ENCODE data around the gene EIF2D. TPM values are rescaled to one million over a fixed set of nuclear protein-coding genes. Genes with fewer than 3 reads are reported as not detected.
A peak's percentile ranks its signal among the peaks of the same experiment; 100 is the strongest.
"Not testable (repeated sequence)": the region's sequence is repeated elsewhere in the genome, so short reads cannot be mapped to it uniquely, and the experiment has no call there.

EIF2D gene
- total RNA-seq, 1 donor from 2014 or later = 41.2 TPM

DNA sequence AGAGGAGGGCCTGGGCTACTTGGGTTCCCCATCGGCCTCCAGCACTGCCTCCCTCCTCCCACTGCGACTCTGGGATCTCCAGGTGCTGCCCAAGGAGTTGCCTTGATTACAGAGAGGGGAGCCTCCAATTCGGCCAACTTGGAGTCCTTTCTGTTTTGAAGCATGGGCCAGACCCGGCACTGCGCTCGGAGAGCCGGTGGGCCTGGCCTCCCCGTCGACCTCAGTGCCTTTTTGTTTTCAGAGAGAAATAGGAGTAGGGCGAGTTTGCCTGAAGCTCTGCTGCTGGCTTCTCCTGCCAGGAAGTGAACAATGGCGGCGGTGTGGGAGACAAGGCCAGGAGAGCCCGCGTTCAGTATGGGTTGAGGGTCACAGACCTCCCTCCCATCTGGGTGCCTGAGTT lies 24.4 kb downstream of the EIF2D start:
- DNase-seq (ENCODE audit: low spot score) = no peak

DNA sequence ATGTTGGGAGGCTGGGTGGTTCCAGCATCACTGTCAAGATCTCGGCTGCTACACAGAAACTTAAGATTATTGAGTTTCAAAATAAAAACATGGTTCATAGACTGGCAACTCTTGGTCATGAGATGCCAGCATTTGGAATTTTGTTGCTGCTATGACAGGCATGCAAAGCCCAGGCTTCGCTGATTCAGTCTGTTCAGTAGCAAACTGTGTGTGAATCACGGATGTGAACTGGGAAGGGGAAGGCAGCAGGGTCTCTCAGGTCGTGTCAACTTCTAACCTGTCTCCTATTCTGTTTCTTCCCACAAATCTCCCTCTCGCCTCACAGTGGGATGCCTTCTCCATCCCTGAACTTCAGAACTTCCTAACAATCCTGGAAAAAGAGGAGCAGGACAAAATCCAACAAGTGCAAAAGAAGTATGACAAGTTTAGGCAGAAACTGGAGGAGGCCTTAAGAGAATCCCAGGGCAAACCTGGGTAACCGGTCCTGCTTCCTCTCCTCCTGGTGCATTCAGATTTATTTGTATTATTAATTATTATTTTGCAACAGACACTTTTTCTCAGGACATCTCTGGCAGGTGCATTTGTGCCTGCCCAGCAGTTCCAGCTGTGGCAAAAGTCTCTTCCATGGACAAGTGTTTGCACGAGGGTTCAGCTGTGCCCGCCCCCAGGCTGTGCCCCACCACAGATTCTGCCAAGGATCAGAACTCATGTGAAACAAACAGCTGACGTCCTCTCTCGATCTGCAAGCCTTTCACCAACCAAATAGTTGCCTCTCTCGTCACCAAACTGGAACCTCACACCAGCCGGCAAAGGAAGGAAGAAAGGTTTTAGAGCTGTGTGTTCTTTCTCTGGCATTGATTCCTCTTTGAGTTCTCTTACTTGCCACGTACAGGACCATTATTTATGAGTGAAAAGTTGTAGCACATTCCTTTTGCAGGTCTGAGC lies 25.5 kb downstream of the EIF2D start:
- no peak for DNase-seq (ENCODE audit: low spot score)

DNA sequence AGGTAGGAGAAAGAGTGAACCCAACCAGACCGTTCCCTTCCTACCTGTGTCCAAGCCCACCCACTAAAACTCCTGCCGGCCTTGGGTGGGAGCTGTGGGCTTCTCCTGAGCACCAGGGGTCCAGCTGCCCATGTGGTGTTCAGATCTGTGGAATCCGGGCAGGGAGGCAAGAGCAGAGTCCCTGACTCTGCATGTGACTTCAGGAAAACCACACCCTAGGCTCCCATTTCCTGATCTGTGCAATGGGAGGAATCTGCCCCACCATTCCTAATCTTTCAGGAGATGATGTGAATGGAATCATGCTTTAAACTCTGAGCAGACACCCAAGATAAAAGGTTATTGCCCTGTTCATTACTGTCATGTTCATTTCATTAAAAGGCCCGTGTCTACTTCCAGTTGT lies 27.6 kb downstream of the EIF2D start:
- DNase-seq (ENCODE audit: low spot score) = no peak

DNA sequence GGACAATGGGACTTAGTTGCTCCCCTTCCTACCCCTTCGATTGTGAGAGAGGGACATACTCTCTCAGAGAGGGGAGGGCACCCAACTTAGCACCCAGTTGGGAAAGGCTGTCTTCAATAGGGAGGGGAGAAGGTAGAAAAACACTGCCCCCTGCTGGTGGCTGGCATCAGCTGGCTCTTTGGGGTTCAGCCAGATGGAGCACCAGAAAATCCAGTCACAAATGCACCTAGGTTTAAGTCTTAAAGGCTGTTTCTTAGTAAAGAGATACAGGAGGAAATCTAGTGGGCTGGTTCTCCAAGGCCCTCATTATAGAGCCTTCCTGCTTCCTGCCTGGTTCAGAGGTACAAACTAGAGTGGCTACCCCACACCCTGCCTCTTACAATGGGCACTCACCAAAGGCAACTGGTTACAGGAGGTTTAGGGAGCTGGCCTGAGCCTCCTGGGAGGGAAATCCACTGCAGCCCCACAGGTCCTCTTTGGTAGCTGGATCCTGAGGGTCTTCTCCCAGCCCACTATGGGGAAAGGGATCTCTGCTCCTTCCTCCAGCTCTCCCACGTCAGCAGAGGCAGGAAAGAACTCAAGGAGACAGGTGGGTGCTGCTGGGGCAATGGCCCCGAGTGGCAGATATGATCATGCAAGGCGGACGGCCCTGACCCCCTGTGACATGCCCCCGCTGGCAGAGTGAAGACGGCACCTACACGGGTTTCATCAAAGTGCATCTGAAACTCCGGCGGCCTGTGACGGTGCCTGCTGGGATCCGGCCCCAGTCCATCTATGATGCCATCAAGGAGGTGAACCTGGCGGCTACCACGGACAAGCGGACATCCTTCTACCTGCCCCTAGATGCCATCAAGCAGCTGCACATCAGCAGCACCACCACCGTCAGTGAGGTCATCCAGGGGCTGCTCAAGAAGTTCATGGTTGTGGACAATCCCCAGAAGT lies 28.3 kb downstream of the EIF2D start:
- peak; percentile 80 for DNase-seq (ENCODE audit: low spot score)

DNA sequence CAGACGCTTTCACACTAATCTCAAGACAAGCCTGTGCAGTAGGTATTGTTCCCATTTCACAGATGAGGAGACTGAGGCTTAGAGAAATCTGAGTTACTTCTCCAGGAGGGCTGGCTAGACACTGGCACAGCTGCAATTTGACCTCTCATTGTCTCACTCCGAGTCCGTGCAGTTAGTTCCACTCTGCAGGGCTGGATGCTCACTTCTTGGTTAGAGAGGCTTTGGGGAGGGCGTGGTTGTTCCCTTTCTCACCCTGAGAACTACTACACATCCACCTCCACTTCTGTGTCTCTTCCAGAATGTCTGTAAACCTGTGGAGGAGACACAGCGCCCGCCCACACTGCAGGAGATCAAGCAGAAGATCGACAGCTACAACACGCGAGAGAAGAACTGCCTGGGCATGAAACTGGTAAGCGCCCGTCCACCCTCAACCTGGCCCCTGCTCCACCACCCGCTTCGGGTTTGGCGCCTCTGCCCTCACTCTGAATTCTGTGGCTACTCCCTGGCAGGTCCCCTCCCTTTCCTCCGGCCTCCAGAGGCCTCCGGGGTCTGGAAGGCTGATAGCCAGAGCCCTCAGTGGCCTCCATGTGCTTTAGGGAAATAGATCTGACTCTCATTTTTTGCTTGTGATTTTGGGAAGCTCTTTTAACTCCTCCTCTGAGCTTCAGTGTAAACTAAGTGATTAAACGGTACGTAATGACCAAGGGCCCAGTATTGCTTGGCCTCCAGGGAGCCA lies 29.1 kb downstream of the EIF2D start:
- no peak for DNase-seq (ENCODE audit: low spot score)

DNA sequence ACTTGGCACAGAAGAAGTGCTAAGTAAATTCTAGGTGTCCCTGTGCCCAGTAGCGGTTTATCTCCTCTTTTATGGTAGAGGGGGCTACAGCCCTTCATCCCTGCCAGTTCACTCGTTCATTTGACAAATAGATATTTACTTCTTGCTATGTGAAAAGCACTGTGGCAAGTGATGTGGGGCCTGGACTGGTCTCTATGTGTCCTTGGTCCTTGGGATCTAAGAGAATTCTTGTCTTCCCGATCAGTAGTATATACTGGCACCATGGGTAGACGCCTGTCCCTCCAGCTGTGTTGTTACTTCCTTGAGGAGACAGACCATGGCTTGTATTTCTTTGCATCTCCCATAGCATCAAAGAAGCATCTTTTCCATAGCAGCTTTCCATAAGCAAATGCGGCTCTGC lies 29.7 kb downstream of the EIF2D start:
- DNase-seq (ENCODE audit: low spot score) = no peak

DNA sequence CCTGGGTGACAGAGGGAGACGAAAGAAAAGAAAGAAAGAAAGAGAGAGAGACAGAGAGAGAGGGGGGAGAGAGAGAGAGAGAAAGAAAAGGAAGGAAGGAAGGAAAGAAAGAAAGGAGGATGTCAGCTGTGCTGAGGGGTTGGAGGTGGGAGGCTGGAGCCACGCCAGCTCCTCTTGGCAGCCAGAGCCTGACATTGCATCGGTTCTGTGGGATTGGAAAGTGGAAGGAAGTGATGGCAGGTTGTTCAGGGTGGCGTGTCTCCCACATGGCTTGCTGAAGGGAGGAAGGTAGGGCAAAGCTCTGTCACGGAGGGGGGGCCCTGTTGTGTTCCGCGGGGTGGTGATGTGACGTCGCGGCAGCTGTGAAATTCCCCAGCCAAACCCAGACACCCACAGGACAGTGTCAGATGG lies 30.7 kb downstream of the EIF2D start:
- peak; percentile 51 for DNase-seq (ENCODE audit: low spot score)

DNA sequence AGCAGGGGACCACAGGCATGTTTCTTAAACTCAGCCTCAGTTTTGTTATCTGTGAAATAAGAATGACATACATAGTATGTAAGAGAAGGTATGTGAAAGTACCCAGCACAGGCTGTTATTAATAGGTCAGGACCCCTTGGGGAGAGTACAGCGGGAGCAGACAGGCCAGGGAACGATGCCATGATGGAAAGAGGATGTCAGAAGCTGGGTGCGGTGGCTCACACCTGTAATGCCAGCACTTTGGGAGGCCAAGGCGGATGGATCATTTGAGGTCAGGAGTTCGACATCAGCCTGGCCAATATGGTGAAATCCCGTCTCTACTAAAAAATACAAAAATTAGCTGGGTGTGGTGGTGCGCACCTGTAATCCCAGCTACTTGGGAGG lies 31.2 kb downstream of the EIF2D start:
- not testable (repeated sequence) for DNase-seq (ENCODE audit: low spot score)

DNA sequence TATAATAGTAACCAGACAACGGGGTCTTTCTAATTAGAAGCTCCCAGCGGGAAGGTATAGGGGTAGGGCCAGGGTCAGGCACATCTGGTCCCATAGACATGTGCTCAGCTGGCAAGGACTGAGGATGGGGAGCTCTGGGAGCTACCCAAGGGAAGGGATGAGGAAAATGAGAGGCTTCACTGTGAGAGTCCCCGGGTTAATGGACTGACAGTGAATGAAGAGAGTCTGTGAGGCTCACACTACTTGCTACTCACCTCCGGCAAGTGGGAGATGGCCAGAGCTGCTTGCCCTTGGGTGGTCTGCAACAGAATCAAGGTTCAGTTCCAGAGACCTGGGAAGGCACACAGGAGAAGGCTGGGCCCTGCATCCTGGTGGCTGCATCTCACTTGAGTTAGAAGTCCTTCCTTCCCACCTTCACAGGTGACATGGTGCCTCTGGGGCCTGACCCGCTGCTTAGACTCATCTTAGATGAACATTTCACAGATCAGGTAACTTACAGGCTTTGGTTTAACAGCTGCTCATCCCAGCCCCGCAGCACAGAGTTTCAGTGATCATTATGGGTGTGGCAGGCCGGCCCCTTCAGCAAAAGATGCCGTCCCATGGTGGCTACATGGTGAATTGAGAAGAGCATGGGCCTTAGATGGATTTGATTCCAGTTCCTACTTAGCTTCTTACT lies 31.7 kb downstream of the EIF2D start:
- no peak for DNase-seq (ENCODE audit: low spot score)

DNA sequence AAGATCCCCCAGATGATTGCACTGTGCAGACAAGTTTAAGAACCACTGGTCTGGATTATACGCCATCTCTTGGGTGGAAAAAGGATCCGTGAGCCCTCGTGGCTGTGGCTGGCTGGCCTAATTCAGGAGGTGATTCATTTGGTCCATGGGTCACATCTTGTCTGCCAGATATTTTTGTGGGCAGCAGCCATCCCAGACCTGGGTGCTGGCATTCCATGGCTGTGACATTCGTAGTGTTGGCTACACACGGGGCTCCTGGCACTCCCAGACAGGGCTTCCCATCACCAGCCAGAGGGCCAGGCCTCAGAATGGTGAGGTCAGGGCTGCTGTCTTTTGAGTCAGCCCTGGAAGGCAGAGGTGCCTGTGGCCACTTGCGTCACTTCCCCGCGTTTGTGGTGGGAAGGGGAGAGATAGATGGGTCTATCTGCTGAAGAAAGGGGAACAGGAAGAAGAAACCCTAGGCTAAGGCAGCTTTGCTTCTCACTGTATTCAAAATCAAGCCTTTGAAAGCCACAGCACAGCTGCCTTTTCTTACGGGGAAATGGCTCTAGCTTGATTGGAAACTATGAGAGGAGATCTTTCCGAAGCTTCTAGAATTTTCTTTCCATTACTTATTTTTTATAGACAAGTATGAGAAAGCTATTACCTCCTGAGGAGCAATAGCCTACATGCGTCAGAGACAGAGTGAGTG lies 32.4 kb downstream of the EIF2D start:
- peak; percentile 72 for DNase-seq (ENCODE audit: low spot score)

DNA sequence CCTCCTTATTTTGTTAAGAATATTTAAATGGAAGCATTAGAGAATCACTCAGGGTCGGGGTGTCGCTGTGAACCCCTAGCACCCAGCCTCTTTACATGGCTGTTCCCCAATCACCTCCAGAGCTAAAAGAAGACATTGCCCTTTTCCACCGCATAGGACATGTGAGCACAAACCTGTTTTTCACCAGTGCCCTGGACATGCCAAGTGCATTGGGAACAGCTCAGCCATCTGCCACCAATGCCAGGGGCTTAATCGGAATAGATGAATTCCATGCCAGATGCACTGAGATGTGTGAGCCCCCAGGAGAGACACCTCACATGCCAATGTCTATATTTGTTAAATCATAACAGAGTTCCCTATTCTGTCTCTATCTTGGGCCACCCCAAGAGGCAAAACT lies 33.3 kb downstream of the EIF2D start:
- DNase-seq (ENCODE audit: low spot score) = no peak

DNA sequence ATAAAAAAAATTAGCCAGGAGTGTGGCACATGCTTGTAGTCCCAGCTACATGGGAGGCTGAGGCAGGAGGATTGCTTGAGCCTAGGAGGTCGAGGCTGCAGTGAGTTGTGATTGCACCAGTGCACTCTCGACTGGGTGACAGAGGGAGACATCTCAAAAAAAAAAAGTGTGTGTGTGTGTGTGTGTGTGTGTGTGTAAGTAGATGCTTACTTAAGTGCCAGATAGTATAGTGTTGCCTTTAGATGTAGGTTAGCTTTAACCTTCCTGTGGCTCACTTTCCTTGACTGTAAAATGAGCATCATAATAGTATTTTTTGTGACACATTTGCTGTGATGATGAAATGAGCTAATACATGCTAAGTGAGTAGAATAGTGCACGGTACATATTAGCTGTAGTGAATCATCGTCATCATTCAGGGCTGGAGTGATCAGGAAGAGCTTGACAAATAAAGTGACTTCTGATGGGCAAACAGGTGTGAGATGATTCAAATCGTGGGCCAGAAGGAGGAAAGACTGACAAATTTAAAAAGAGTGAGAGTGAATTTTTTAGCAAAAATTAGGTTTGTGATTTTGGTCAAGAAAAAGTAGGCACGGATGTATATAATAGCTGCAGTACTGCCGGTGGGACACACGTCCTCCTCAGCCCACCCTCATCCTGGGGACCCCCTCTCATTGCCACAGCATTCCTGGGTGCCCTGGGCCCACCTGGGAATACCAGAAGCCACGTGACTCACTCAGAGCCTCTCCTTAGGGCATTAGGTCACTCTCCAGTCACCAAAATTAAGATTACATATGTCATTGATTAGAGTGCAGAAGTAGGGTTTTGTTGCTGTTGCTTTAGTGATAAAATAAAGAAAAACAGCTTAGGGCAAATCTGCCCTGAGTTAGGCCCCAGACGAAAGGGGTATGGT lies 33.9 kb downstream of the EIF2D start:
- no peak for DNase-seq (ENCODE audit: low spot score)

DNA sequence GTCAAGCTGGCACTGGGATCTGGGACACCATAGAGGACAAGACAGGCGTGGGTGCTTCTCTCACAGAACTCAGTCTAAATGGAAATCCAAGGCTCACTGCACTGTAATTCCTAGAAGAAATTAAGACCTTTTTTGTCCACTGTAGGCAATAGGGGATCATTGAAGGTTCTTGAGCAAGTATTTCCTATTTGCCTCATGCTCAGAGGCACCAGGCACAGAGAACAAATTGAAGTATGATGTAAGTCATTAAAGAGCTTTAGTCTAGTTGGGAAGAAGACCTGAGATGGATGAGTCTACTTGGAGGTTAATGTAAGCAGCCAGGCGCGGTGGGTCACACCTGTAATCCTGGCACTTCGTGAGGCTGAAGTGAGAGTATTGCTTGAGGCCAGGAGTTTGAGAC lies 34.6 kb downstream of the EIF2D start:
- no peak for DNase-seq (ENCODE audit: low spot score)

DNA sequence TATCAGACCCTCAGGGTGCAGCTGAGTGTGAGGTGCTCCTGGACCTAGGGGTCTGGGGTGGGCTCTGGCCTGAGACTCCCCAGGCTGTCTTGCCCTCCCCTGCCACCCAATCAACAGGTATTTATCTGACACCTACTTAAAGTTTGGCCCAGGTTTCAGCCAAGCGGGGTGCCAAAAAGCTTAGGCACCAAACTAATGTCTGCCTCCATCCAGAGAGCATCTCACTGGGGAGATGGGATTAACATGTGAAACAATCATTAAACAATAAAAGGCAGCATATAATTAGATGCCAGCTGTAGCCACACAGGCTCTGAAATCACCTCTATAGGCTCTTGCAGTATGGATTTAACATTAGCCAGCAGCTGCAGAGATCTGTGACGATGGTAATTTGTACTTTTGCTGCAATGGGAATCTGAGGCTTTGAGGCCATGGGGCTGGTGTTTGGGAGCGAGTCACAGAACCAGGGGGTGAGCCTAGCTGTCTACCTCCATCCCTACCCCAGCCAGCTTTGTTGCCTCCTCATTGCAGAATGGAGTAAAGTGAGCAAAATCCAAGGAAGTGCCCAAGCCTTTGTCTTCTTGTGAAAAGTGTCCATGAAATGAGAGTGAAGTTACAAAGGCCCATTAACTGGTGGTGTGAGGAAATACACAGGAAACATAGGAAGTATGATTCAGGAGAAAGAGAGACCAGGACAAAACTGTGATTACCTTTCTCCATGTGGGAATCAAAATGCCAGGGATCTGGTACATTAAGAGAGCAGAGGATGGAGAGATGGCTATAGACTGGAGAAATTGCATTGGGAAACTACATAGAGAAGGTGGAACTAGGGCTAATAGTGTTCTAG lies 36.1 kb downstream of the EIF2D start:
- no peak for DNase-seq (ENCODE audit: low spot score)

DNA sequence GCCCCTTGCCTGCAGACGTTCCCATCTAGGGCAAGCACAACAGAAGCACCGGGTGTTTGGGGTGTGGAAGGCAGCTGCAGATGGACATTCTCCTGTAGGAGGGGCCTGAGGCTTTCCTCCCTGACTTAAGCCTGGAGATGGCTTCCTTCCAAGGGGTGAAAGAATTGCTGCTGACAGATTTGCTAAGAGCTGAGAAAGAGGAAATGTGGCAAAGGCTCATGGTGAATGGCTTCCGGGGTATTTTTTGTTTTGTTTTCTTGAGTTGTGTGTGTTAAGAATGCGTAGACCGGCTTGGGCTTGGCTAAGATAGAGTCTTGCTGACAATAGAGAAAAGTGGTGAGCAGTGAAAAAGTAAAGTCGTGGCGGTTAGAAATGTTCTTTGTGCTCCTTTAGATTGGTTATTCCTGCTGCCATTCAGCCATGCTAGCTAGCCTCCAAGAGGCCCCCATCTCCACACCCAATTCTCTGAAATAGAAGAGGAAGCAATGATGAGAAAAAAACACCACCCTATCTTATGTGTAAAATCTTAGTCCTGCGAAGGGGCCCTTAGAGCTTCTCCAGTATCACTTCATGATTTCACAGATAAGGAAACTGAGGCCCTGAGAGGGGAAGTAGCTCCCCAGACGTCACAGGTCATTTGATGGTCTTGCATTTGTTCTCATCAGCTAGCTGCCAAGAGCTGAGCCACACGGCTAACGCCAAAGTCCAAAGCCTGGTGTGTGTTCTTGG lies 36.9 kb downstream of the EIF2D start:
- peak; percentile 72 for DNase-seq (ENCODE audit: low spot score)

DNA sequence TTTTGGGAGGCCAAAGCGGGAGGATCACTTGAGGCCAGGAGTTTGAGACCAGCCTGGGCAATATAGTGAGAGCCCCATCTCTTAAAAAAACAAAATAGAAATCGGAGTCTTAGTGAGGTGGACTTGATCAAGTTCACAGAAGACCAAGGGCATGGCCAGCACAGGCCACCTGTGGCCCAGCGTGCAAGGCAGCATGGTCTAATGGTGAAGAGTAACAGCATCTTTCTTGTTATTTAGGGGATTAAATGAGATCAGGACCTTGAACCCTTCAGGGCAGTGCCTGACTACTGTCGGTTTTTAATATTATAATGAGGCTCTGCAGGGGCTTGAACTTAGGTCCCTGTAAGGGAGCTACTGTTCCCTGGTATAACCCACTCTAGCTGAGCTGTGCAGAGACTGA lies 38.5 kb downstream of the EIF2D start:
- DNase-seq (ENCODE audit: low spot score) = no peak

DNA sequence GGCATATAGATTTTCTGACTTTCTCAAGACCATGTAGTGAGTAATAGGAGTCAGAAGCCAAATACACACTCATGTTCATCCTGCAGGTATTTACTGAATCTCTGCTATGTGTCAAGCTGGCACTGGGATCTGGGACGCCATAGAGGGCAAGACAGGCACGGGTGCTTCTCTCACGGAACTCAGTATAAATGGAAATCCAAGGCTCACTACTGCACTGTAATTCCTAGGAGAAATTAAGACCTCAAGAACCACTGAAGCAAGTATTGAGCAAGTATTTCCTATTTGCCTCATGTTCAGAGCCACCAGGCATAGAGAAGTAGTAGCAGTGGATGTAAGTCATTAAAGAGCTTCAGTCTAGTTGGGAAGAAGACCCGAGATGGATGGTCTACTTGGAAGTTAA lies 38.9 kb downstream of the EIF2D start:
- no peak for DNase-seq (ENCODE audit: low spot score)

DNA sequence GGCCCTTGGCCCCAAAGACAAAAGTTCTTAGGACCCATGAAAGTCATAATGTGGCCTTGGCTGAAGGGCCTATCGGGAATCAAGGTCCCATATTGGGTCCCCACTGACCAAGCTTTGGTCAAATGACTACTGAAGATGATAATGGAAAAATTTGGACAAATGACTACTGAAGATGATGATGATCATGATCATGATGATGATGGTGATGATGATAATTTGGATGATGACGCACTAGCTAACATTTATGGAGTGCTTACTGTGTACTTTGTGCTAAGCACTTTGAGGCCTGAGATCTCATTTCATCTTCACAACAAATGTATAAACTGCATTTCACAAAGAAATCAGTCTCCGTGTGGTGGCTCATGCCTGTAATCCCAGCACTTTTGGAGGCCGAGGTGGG lies 39.4 kb downstream of the EIF2D start:
- no peak for DNase-seq (ENCODE audit: low spot score)
